PFSK-1 (cell line): ENCODE results near the gene SEMA3B.

Experiments
- FOXP2 ChIP-seq: optimal IDR thresholded peaks from 2 replicates; pipeline ENCODE3; 2011; ENCODE audit warnings: borderline replicate concordance, control low read depth, inconsistent platforms; ENCODE audit not compliant: insufficient read depth; ENCODE audit errors: extremely low read length, extremely low read depth
- POLR2AphosphoS5 ChIP-seq: IDR thresholded peaks from 2 replicates; pipeline ENCODE4 v1.6.1; 2012; ENCODE audit warnings: low read depth, mild to moderate bottlenecking, control low read depth, low read length, moderate library complexity
- REST ChIP-seq, 2 experiments: IDR thresholded peaks; 2 replicates each; pipeline versions ENCODE4 v1.6.1 to v1.8.0; 2011 to 2012; ENCODE audit warnings: low read depth in 2 of 2, low read length in 2 of 2, control low read depth in 1 of 2, inconsistent platforms in 1 of 2, mild to moderate bottlenecking in 1 of 2, moderate library complexity in 1 of 2; ENCODE audit not compliant: insufficient read depth in 1 of 2
- SIN3A ChIP-seq: IDR thresholded peaks from 2 replicates; pipeline ENCODE4 v1.6.1; 2012; ENCODE audit warnings: mild to moderate bottlenecking, low read length, moderate library complexity, borderline replicate concordance; ENCODE audit not compliant: insufficient read depth
- TAF1 ChIP-seq: IDR thresholded peaks from 2 replicates; pipeline ENCODE4 v1.6.1; 2012; ENCODE audit warnings: low read length, control low read depth, borderline replicate concordance; ENCODE audit not compliant: insufficient read depth

The SEMA3B gene

GRCh38 chr3:50302095-50303012 lies 33.4 kb downstream of the SEMA3B start:
- TF ChIP-seq TAF1, result no peak
- TF ChIP-seq POLR2AphosphoS5, result no peak
- TF ChIP-seq SIN3A, result no peak
- no peak for TF ChIP-seq REST (IDR thresholded peaks at IDR 0.05; ENCODE audit: insufficient read depth in 1 of 2, low read depth in 2 of 2, low read length in 2 of 2)
- no peak for TF ChIP-seq FOXP2

- TF ChIP-seq FOXP2 (no peak), POLR2AphosphoS5 (peak; percentile 40; the same call in 1 of the 2 replicates)
Observed at GRCh38 chr3:50303013-50303815, 34.3 kb downstream of the SEMA3B start, which contains the start of gene HYAL1. Gene HYAL1 (minus strand): TSS chr3:50303574. CDS start chr3:50302956, 618 bp downstream.

GRCh38 chr3:50304601-50305000 lies 35.7 kb downstream of the SEMA3B start:
- TF ChIP-seq TAF1 (no peak), FOXP2 (no peak), REST (IDR thresholded peaks at IDR 0.05; ENCODE audit: insufficient read depth in 1 of 2, low read depth in 2 of 2, low read length in 2 of 2) (no peak), SIN3A (no peak), POLR2AphosphoS5 (no peak)

- TF ChIP-seq POLR2AphosphoS5 (no peak), REST (IDR thresholded peaks at IDR 0.05; ENCODE audit: insufficient read depth in 1 of 2, low read depth in 2 of 2, low read length in 2 of 2) (no peak), FOXP2 (no peak)
Observed at GRCh38 chr3:50314342-50314741, 45.4 kb downstream of the SEMA3B start.

- TF ChIP-seq REST (IDR thresholded peaks at IDR 0.05; ENCODE audit: insufficient read depth in 1 of 2, low read depth in 2 of 2, low read length in 2 of 2) (no peak), POLR2AphosphoS5 (no peak), FOXP2 (no peak), SIN3A (no peak), TAF1 (no peak)
Observed at GRCh38 chr3:50314816-50315215, 45.9 kb downstream of the SEMA3B start.
